ENCODE data around the gene PEA15. TPM values are rescaled to one million over a fixed set of nuclear protein-coding genes. Genes with fewer than 3 reads are reported as not detected.

PEA15 gene
- total RNA-seq, 1 donor from 2014 or later = 197 TPM

- H3K36me3 Mint-ChIP-seq (ENCODE audit: unreplicated experiment) = no peaks in the 10 kb centered on the region
- H3K9me3 Mint-ChIP-seq (ENCODE audit: unreplicated experiment) = no peaks in the 10 kb centered on the region
- H3K4me1 Mint-ChIP-seq (ENCODE audit: unreplicated experiment) = peaks cover 31% of the 10 kb centered on the region
- no peak overlapping the region for H3K27ac Mint-ChIP-seq (ENCODE audit: unreplicated experiment)
- no peak overlapping the region for H3K4me3 Mint-ChIP-seq (ENCODE audit: unreplicated experiment)
- peaks cover 29% of the 10 kb centered on the region for H3K27me3 Mint-ChIP-seq (ENCODE audit: unreplicated experiment)
- TF ChIP-seq CTCF (IDR thresholded peaks at IDR 0.05) = no peak
- no peak for DNase-seq (ENCODE audit: extremely low spot score, unreplicated experiment)
Measured at GRCh38 chr1:160166166-160166868, 38.9 kb upstream of the PEA15 start.

- Mint-ChIP-seq H3K4me1 (ENCODE audit: unreplicated experiment) (peaks cover 38% of the 10 kb centered on the region), H3K36me3 (ENCODE audit: unreplicated experiment) (no peaks in the 10 kb centered on the region), H3K4me3 (ENCODE audit: unreplicated experiment) (no peak overlapping the region), H3K9me3 (ENCODE audit: unreplicated experiment) (no peaks in the 10 kb centered on the region), H3K27me3 (ENCODE audit: unreplicated experiment) (peaks cover 28% of the 10 kb centered on the region), H3K27ac (ENCODE audit: unreplicated experiment) (no peak overlapping the region)
- no peak for TF ChIP-seq CTCF (IDR thresholded peaks at IDR 0.05)
- no peak for DNase-seq (ENCODE audit: extremely low spot score, unreplicated experiment)
Measured at GRCh38 chr1:160167056-160167455, 38.1 kb upstream of the PEA15 start.

GRCh38 chr1:160167580-160167979 is 37.6 kb upstream of the PEA15 start:
- H3K4me1 Mint-ChIP-seq (ENCODE audit: unreplicated experiment) = peaks cover 40% of the 10 kb centered on the region
- no peak for DNase-seq (ENCODE audit: extremely low spot score, unreplicated experiment)
- H3K27me3 Mint-ChIP-seq (ENCODE audit: unreplicated experiment) = peaks cover 31% of the 10 kb centered on the region
- TF ChIP-seq CTCF (IDR thresholded peaks at IDR 0.05) = no peak
- no peak overlapping the region for H3K27ac Mint-ChIP-seq (ENCODE audit: unreplicated experiment)
- H3K9me3 Mint-ChIP-seq (ENCODE audit: unreplicated experiment) = no peaks in the 10 kb centered on the region
- no peak overlapping the region for H3K4me3 Mint-ChIP-seq (ENCODE audit: unreplicated experiment)
- H3K36me3 Mint-ChIP-seq (ENCODE audit: unreplicated experiment) = no peaks in the 10 kb centered on the region

GRCh38 chr1:160168016-160168415 is 37.2 kb upstream of the PEA15 start:
- no peak for DNase-seq (ENCODE audit: extremely low spot score, unreplicated experiment)
- no peak for TF ChIP-seq CTCF (IDR thresholded peaks at IDR 0.05)
- peaks cover 35% of the 10 kb centered on the region for H3K27me3 Mint-ChIP-seq (ENCODE audit: unreplicated experiment)
- no peak overlapping the region for H3K4me3 Mint-ChIP-seq (ENCODE audit: unreplicated experiment)
- no peak overlapping the region for H3K27ac Mint-ChIP-seq (ENCODE audit: unreplicated experiment)
- H3K9me3 Mint-ChIP-seq (ENCODE audit: unreplicated experiment) = no peaks in the 10 kb centered on the region
- H3K4me1 Mint-ChIP-seq (ENCODE audit: unreplicated experiment) = peaks cover 40% of the 10 kb centered on the region
- H3K36me3 Mint-ChIP-seq (ENCODE audit: unreplicated experiment) = no peaks in the 10 kb centered on the region

GRCh38 chr1:160168609-160169369 is 36.4 kb upstream of the PEA15 start:
- Mint-ChIP-seq H3K4me1 (ENCODE audit: unreplicated experiment) (peaks cover 40% of the 10 kb centered on the region), H3K36me3 (ENCODE audit: unreplicated experiment) (no peaks in the 10 kb centered on the region), H3K4me3 (ENCODE audit: unreplicated experiment) (peak overlapping the region; percentile 31), H3K9me3 (ENCODE audit: unreplicated experiment) (no peaks in the 10 kb centered on the region), H3K27me3 (ENCODE audit: unreplicated experiment) (peaks cover 39% of the 10 kb centered on the region), H3K27ac (ENCODE audit: unreplicated experiment) (peak overlapping the region; percentile 87)
- TF ChIP-seq CTCF (IDR thresholded peaks at IDR 0.05) = peak; percentile 28
- DNase-seq (ENCODE audit: extremely low spot score, unreplicated experiment) = no peak
